OCI-M2 (cell line): Measurements from ENCODE around the gene ANKRD13A.
"Not testable (repeated sequence)": the region's sequence is repeated elsewhere in the genome, so short reads cannot be mapped to it uniquely, and the experiment has no call there.

Experiments used
- DNase-seq: peaks from one replicate; lab custom pipeline; 2025; ENCODE audit not compliant: unreplicated experiment; lab: John Stamatoyannopoulos, UW

The ANKRD13A gene

DNA sequence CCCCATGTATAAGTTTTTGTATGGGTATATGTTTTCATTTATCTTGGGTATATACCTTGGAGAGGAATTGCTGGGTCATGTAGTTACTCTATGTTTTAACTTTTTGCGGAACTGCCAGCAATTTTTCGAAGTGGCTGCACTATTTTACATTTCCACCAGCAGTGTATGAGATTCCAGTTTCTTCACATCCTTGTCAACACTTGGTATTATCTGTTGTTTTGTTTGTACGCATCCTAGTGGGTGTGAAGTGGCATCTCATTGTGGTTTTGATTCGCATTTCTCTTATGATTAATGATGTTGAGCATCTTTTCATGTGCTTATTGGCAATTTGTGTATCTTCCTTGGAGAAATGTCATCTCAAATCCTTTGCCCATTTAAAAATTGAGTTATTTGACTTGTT is 6.9 kb downstream of the ANKRD13A start:
- DNase-seq = no peak

DNA sequence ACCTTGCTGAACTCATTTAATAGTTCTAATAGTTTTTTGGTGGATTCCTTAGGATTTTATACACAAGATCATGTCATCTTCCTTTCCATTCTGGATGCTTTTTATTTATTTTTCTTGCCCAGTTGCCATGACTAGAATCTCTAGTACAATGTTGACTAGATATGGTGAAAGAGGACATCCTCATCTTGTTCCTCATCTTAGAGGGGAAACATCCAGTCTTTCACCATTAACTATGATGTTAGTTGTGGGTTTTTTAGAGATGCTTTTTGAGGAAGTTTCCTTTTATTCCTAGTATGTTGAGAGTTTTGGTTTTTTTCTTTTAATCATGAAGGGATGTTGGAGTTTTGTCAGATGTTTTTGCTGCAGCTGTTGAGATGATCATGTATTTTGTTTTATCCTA is 8.7 kb downstream of the ANKRD13A start:
- DNase-seq = no peak

DNA sequence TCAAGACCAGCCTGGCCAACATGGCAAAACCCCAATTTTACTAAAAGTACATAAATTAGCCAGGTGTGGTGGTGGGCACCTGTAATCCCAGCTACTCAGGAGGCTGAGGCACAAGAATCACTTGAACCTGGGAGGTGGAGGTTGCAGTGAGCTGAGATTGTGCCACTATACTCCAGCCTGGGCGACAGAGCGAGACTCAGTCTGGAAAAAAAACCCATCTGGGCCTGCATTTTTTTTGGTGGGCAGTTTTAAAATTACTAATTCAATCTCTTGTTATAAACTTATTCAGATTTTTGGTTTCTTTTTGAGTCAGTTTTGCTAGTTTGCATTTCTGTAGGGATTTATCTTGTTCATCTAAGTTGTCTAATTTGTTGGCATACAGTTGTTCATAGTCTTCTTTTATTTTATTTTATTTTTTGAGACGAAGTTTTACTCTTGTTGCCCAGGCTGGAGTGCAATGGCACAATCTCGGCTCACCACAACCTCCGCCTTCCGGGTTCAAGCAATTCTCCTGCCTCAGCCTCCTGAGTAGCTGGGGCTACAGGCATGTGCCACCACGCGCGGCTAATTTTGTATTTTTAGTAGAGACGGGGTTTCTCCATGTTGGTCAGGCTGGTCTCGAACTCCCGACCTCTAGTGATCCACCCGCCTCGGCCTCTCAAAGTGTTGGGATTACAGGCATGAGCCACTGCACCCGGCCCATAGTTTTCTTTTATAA is 9.6 kb downstream of the ANKRD13A start:
- DNase-seq = not testable (repeated sequence)

DNA sequence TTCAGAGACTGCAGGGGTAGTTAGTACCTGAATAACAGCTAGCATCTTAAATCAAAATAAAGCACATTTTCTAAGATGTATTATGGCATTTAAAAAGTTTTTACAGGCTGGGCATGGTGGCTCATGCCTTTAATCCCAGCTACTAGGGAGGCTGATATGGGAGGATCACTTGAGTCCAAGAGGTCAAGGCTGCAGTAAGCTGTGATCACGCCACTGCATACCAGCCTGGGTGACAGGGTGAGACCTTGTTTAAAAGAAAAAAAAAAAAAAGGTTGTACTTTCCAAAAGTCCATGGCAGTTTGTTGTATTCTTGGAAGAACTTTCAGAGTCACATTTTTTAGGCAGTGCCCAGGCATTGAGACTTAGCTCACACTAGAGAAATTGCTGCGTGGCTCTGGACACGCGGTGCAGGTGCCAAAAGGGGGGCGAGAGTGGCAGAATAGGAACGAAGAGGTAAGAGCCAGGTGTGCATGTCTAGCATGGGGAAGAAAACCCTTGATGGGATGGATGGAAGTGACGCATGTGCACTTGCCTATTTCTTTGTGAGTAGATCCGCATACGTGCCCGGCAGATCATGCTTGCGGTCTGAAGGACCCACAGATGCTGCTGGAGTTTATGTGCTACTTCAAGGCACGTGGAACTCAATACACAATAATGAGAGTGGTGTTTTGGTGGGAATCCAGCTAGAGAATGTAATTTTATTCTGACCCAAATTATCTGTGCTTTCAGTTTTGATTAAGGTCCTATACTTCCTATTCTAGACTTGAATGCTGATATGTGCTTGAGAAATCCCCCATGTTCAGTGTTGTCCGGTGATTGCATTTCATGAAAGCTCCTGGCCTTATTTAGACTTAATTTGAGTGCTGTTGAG is 11.9 kb downstream of the ANKRD13A start:
- DNase-seq = no peak

DNA sequence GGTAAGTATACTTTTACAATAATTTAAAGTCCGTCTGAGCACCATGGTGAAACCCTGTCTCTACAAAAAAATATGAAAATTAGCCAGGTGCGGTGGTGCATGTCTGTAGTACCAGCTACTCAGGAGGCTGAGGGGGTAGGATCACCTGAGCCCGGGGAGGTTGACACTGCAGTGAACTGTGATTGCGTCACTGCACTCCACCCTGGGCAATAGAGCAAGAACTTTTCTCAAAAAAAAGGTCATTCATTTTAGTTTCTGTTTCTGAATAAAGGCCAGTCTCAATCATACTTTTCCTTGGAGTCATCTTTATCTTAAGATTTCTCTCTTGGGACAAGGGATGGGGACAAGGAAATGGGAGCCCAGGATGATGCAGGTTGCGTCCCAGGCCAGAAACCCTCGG is 12.9 kb downstream of the ANKRD13A start:
- no peak for DNase-seq

DNA sequence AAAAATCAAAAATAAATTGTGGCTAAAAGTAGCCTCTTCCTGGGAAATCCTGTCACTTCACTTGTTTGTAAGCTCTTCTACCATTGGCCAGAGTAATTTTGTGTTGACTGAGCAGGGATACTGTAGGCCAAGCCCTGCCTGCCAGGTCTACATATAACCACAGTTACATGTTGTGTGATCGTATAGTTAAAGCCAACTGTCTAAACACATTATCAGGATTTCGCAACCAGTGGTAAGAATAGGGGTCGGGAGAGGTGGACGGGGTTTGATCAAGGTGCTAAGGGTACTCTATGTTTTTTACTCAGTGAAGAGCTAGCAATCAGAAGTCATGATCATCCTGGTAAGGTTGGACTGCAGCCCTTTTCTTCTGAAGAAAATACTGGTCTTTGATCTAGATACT is 13.4 kb downstream of the ANKRD13A start:
- DNase-seq = no peak

DNA sequence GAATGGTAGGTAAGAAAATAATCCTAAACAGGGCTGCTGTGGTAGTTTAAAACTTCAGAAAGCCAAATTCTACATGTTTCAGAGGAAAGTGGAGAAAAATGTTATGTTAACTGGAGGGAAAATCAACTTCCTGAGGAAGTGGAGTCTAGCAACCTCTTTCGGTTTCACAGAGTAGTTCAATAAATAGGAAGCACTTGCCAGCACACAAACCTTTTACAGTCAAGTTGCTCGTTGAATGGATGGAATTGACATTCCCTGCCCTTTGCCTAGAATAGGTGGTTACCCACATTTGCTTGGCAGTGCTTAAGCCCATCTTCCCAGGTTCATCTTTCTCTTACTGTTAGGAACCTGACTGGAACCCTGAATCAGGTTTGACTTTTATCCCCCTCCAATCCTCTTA is 15.9 kb downstream of the ANKRD13A start:
- no peak for DNase-seq

DNA sequence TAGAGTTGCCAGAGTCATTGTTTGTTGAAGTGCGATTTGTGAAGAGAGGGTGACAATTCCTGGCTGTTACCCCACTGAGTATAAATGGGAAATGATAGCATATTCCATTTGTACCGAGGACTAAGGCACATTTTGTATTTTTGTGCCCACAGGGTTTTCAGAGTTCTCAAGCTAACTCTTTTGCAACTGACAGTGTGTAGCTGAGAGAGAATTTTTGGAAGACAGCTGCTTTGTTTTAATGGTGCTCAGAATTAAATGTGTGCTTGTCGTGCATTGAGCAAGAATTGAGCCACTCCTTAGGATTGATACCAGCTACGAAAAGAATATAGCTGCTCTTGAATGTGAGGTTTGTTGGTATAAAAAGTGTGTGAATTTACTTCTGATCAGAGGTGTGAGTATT is 21.7 kb downstream of the ANKRD13A start:
- DNase-seq = no peak

DNA sequence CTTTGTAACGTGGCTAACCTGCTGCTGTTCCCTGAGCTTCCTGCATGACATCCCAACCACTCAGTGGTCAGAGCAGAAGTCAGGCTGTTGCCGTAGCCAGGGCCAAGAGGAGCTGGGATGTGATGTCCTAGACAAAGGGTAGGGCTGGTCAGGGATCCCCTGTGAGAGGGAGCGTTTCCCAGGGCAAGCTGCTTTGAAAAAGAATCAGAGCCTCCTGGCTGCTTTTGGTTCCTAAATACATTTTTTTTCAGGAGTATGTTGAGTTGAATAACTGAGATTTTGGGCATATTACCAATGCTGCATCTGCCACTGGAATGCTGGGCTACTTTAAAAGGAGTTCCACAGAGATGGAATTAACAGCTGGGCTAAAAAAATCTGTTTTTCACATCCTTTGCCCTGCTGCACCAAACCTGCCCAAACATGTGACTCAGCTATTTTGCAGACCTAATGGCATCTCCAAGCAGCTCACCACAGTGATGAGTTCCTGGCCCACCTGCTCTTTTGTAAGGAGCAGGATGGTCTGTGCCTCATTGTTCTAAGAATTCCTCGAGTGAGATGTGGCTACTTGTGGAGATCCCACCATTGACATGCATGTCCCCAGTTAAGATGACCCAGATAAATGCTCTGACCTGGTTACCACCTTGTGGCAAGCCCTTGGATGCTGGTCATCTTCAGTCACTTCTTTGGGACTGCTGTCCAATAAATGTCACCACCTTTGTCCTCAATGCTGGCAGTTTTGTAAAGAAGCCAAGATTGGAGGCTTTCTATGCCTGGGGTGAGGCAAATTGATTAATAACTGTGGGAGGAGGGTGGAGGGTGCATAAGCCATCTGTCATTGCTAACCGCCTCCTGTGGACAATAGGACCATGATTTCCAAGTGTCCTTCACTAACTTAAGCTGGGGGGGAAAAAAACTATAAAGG is 24.1 kb downstream of the ANKRD13A start:
- DNase-seq = no peak

DNA sequence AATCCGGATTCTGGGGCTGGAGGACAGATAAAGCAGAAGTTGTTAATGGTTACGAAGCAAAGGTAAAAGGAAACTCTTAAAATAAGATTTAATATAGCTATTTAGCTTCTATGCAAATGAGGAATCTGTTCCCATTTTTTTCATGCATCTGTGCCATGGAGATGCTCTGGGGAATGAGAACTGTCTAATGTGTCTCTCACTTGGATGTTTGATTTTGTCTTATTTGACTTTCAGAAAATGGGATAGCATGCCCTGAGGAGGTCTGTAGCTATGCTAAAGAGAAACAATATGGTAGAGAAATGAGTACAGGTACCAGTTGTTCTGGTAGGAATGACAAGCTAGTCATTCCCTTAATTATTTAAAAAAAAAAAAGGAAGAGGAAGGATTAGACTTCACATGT is 24.8 kb downstream of the ANKRD13A start:
- DNase-seq = no peak

DNA sequence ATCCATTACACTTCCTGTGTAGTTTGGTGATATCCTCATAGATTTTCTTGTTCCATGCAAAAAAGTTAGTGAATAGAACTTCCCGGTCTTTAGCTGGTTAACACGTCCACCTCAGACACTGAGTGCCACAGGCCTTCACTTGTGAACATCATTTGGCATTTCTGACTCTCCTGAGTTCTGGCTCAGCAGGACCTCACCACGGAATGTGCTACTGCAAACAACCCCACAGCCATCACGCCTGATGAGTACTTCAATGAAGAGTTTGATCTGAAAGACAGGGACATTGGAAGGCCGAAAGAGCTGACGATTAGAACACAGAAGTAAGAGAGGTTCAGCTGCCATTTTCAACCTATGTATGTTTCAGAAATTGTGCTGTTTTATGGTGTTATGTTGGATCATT is 29.1 kb downstream of the ANKRD13A start:
- no peak for DNase-seq

DNA sequence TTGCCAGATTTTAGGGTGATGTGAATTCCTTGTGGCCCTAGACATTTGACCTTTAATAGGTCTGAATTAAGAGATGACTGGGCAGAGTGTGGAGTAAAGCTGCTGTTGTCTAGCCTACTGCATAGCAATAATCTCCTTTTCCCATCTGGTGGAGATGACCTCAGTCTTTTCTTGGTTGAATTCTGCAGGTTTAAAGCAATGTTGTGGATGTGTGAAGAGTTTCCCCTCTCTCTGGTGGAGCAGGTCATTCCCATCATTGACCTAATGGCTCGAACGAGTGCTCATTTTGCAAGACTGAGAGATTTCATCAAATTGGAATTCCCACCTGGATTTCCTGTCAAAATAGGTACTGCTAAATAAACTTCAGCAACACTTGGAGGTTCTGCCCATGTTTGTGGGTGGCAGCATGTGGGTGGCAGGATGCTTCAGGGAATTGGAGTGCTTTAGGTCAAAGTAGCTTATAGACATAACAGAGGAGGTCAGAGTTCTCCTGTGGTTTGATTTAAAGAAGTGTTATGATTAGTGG is 30.1 kb downstream of the ANKRD13A start:
- DNase-seq = no peak

DNA sequence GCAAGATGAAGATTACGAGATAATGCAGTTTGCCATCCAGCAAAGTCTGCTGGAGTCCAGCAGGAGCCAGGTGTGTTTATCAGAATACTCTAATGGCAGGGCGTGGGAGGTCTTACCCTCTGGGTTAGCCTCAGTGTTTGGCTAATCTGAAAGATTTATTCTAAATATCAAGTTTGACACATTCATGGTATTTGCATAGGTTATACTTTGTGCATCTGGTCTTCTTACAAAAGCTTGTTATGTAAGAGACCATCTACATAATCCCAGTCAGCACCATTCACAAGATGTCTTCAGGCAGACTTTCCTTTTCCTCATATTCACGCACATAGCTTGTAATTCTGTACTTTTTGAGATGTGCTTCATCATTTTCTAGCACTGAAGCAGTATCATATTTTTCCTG is 34.7 kb downstream of the ANKRD13A start:
- no peak for DNase-seq

DNA sequence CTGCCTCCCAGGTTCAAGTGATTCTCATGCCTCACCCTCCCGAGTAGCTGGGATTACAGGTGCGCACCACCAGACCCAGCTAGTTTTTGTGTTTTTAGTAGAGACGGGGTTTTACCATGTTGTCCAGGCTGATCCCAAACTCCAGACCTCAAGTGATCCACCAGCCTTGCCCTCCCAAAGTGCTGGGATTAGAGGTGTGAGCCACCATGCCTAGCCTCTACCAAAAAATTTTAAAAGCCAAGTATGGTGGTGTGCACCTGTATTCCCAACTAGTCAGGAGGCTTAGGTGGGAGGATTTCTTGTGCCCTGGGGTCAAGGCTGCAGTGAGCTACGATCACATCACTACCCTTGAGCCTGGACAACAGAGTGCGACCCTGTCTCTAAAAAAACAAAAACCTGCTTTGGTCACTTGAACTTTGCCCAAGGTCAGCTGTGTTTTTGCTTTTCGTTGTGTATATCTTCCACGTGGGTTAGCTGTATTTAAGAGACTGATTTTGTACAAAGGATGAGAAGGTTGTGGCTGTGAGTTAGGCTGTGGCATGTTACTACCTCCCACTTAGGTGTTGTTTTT is 36.4 kb downstream of the ANKRD13A start:
- no peak for DNase-seq

DNA sequence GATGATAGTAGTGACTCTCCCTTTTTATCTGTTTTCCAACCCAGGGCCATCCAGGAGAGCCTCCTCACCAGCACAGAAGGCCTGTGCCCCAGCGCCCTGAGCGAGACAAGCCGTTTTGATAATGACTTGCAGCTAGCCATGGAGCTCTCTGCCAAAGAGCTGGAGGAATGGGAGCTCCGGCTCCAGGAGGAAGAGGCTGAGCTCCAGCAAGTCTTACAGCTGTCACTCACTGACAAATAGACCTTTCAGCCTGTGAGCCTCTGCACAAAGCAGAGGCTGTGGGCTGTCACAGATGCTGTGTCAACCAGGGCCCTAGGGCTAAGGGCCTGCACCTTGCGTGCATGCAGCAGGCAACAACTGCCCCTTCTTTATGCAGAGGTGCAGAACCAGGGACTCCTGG is 38.1 kb downstream of the ANKRD13A start:
- DNase-seq = no peak

DNA sequence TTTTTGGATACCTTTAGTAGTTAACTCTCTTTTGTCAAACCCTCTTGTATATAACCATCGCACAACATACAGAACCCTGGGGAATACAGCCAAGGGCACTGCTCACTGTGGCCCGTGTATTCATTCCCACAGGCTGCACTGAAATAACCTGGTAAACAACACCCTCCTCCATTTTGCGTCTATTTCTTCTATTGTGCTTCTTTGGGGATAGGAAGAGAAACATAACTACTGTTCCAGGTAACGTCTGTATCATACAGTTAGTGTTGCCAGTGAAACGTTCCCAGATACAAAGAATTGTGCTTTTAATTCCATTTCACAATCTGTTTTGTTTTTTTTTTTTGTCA is 39.5 kb downstream of the ANKRD13A start:
- no peak for DNase-seq

DNA sequence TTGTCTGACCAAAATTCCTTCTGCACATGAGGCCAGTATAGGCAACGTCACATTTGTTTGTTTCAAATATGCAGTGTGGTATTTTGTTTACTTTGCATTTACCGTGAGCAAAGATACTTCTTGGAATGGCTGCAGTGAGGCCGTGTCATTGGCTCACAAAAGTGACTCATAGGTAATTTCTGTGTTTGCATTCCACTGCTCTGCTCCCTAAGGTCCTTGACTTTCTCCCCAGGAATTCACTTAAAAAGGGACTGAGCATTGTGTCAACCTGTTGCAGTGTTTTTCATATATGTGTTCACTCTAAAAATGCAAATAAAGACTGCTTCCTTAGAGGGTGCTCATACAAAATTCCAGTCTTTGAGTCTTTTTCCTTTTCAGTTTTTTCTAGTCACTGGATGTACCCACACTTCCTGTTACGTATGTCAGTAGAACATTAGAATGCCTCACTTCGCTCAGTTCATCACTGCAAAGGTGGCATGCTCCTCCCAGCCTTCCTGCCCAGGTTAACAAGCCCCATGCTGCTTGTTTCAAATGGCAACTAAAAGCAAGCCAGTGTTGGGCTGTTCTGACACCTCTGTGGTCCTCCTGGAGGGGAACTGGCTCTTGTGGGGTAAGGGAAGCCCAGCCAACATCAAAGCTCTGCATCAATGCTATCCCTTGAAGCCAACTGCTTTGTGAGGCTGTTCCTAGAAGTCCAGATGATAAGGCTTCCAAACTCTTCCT is 40.0 kb downstream of the ANKRD13A start:
- no peak for DNase-seq

DNA sequence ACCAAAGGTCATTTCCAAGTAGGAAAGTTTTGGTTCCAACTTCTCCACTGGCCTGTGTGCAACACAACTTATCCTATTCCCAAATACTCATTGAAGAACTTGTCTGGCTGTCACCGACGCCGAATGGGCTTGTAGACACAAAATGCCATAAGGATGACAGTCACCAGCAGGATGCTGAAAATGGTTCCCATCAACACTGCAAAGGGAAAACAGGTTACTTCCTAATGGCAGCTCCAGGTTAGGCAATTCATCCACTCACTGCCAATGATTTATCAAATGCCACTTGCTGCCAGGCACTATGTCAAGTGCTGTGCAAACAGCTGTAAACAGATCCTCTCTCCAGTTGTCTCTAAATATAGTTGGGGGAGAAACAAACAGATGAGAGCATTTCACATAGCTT is 43.0 kb downstream of the ANKRD13A start:
- no peak for DNase-seq

DNA sequence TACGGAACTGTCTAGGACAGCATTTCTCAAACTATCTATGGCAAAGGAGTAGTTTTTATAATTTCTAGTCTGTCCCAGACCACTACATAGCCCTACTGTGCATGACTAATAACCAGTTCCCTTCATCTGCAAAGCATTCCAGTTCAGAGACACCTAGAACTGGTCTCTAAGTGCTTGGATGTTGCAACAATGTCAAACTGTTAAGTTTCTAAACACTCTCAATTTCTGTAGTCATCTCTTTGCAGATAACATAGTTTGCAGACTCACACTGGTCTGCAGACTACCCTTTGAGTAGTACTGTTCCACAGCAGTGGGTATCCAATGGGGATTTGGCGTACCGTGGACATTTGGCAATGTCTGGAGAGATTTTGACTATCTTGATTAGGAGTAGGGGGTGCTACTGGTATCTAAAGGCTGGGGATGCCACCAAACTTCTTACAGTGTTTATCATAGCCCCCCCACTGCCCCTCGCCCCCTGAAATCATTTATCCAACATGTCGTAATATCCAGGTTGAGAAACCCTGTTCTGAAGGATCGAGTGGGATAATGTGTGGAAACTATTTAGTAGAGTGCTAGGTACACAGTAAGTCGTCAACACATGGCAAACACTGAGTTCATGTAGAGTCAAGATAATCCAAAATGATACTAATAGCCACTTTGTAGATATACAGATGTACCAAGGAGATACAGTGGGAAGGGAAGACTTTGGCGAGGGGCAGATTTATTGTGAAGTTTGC is 47.4 kb downstream of the ANKRD13A start:
- DNase-seq = no peak
